HepG2 (cell line): Measurements from ENCODE around the gene ANKRD40. TPM values are rescaled to one million over a fixed set of nuclear protein-coding genes. Genes with fewer than 3 reads are reported as not detected.

ENCODE experiments used
- DMAP1 ChIP-seq: IDR thresholded peaks from 2 replicates; pipeline ENCODE4 v1.6.1; 2016
- GABPB1 ChIP-seq: IDR thresholded peaks from 2 replicates; pipeline ENCODE4 v1.6.1; 2016; ENCODE audit warnings: mild to moderate bottlenecking, missing genetic modification reagents, moderate library complexity, missing compliant biosample characterization
- HOXA3 ChIP-seq: sonication (generic); formaldehyde crosslinking; IDR thresholded peaks from 2 replicates; pipeline ENCODE4 v1.5.0; 2020; ENCODE audit warnings: missing genetic modification reagents
- ZNF331 ChIP-seq: sonication (generic); formaldehyde crosslinking; IDR thresholded peaks from 2 replicates; pipeline ENCODE4 v1.4.0; 2020; ENCODE audit warnings: missing genetic modification reagents
- ZNF354B ChIP-seq: sonication (generic); formaldehyde crosslinking; IDR thresholded peaks from 2 replicates; pipeline ENCODE4 v1.8.0; 2022; ENCODE audit warnings: mild to moderate bottlenecking, missing genetic modification reagents
- polyA plus RNA-seq, 8 experiments: library from polyadenylated mRNA; depleted of rRNA in 3 of 8; stranded (reverse) in 7 of 8; unstranded in 1 of 8; fragments of >200 nt; fragmentation: Illumina TruSeq in 4 of 8; extraction: Trizol in 4 of 8; gene quantifications; 2 replicates each; pipeline versions ENCODE4 v1.2.1 to v1.2.3, GENCODE V29; 2011 to 2016; ENCODE audit warnings: low read depth in 4 of 8, missing spikeins in 1 of 8, mixed read lengths in 1 of 8; ENCODE audit not compliant: insufficient read depth in 1 of 8
- total RNA-seq, 5 experiments: library from RNA; depleted of rRNA; stranded (reverse); fragments of >200 nt; fragmentation: Illumina TruSeq; extraction: Trizol; gene quantifications; 2 replicates each; pipeline ENCODE4 v1.2.3, GENCODE V29; 2016; ENCODE audit warnings: low read depth in 1 of 5
- TF ChIP-seq, protein P1 (sequence below): sonication (generic); formaldehyde crosslinking; IDR thresholded peaks from one replicate; pipeline ENCODE4 v1.5.1; 2020; ENCODE audit warnings: mild to moderate bottlenecking, missing genetic modification reagents; ENCODE audit errors: not compliant biosample characterization
- TF ChIP-seq, protein P2 (sequence below): sonication (generic); formaldehyde crosslinking; IDR thresholded peaks from 2 replicates; pipeline ENCODE4 v1.4.0; 2020; ENCODE audit warnings: missing genetic modification reagents
- TF ChIP-seq, protein P3 (sequence below), 2 experiments: sonication (generic) in 1 of 2; formaldehyde crosslinking in 1 of 2; IDR thresholded peaks; 2 replicates each; pipeline versions ENCODE4 v1.4.0 to v1.6.1; 2016 to 2020; ENCODE audit warnings: borderline replicate concordance in 1 of 2, low read depth in 1 of 2, mild to moderate bottlenecking in 1 of 2, missing genetic modification reagents in 1 of 2

The ANKRD40 gene
- total and polyA plus RNA-seq, 2 of the 13 experiments (the other 11 are each of a cell fraction or from before 2014, with no cell fraction given) = 35.0 to 46.4 TPM

DNA sequence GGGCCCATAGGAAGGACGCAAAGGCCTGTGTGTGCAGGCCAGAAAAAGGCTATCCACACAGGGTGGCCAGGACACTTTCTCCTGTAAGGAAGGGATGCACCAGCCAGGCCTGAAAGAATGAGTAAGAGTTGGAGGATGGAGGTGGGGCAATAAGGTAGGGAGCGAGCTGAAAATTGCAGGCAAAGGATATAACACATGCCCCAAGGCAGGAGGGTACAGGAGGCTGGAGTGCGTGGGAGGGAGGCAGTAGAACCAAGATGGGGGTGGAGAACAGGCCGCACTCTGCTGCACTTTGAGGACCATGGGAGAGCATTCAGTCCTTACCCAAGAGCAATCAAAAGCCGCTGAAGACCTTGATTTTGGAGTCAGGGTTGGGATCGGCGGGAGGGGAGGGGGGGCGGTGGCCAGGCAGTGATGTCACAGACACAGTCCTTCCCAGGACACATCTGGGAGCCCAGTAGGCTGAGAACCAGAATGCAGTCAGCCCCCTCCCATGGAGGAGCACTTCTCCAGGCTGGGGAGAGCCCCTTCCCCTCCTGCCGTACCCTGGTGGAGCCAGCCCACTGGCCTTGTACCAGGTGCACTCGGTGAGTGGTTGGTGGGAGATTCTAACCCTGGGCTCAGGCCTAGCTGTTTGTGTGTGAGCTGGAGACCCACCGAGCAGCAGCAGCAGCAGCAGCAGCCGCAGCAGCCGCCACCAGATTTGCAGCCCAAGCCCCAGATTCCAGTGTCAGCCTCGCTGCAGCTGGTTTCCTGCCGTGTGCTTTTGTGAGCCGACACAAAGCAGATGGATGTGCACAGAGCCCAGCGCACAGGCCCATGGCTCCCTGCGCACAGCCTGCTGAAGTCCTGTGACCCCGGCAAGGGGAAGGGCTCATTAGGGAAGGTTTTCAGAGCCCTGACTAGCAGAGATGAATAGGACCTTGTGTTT, 17.5 kb downstream of the ANKRD40 start (continued):
- TF ChIP-seq ZNF331 (CRISPR knock-in tag) = peak; percentile 68
- TF ChIP-seq, protein P1, sequence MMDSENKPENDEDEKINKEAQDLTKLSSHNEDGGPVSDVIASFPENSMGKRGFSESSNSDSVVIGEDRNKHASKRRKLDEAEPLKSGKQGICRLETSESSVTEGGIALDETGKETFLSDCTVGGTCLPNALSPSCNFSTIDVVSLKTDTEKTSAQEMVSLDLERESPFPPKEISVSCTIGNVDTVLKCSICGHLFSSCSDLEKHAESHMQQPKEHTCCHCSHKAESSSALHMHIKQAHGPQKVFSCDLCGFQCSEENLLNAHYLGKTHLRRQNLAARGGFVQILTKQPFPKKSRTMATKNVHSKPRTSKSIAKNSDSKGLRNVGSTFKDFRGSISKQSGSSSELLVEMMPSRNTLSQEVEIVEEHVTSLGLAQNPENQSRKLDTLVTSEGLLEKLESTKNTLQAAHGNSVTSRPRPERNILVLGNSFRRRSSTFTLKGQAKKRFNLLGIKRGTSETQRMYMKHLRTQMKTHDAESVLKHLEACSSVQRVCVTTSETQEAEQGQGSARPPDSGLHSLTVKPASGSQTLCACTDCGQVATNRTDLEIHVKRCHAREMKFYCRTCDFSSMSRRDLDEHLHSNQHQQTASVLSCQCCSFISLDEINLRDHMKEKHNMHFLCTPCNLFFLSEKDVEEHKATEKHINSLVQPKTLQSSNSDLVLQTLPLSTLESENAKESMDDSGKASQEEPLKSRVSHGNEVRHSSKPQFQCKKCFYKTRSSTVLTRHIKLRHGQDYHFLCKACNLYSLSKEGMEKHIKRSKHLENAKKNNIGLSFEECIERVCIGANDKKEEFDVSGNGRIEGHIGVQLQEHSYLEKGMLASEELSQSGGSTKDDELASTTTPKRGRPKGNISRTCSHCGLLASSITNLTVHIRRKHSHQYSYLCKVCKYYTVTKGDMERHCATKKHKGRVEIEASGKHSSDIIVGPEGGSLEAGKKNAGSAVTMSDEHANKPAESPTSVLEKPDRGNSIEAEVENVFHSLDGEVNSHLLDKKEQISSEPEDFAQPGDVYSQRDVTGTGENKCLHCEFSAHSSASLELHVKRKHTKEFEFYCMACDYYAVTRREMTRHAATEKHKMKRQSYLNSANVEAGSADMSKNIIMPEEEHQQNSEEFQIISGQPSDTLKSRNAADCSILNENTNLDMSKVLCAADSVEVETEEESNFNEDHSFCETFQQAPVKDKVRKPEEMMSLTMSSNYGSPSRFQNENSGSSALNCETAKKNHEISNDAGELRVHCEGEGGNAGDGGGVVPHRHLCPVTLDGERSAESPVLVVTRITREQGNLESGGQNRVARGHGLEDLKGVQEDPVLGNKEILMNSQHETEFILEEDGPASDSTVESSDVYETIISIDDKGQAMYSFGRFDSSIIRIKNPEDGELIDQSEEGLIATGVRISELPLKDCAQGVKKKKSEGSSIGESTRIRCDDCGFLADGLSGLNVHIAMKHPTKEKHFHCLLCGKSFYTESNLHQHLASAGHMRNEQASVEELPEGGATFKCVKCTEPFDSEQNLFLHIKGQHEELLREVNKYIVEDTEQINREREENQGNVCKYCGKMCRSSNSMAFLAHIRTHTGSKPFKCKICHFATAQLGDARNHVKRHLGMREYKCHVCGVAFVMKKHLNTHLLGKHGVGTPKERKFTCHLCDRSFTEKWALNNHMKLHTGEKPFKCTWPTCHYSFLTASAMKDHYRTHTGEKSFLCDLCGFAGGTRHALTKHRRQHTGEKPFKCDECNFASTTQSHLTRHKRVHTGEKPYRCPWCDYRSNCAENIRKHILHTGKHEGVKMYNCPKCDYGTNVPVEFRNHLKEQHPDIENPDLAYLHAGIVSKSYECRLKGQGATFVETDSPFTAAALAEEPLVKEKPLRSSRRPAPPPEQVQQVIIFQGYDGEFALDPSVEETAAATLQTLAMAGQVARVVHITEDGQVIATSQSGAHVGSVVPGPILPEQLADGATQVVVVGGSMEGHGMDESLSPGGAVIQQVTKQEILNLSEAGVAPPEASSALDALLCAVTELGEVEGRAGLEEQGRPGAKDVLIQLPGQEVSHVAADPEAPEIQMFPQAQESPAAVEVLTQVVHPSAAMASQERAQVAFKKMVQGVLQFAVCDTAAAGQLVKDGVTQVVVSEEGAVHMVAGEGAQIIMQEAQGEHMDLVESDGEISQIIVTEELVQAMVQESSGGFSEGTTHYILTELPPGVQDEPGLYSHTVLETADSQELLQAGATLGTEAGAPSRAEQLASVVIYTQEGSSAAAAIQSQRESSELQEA (CRISPR knock-in tag) = peak; percentile 41
- TF ChIP-seq, protein P2, sequence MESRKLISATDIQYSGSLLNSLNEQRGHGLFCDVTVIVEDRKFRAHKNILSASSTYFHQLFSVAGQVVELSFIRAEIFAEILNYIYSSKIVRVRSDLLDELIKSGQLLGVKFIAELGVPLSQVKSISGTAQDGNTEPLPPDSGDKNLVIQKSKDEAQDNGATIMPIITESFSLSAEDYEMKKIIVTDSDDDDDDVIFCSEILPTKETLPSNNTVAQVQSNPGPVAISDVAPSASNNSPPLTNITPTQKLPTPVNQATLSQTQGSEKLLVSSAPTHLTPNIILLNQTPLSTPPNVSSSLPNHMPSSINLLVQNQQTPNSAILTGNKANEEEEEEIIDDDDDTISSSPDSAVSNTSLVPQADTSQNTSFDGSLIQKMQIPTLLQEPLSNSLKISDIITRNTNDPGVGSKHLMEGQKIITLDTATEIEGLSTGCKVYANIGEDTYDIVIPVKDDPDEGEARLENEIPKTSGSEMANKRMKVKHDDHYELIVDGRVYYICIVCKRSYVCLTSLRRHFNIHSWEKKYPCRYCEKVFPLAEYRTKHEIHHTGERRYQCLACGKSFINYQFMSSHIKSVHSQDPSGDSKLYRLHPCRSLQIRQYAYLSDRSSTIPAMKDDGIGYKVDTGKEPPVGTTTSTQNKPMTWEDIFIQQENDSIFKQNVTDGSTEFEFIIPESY = peak; percentile 94
- TF ChIP-seq GABPB1 = peak; percentile 20; the same call in 1 of the 2 replicates
- TF ChIP-seq HOXA3 (CRISPR knock-in tag) = no peak
- TF ChIP-seq DMAP1 (CRISPR knock-in tag) = no peak
- TF ChIP-seq ZNF354B (CRISPR knock-in tag) = peak; percentile 56; the same call in 1 of the 2 replicates
- TF ChIP-seq, protein P3, sequence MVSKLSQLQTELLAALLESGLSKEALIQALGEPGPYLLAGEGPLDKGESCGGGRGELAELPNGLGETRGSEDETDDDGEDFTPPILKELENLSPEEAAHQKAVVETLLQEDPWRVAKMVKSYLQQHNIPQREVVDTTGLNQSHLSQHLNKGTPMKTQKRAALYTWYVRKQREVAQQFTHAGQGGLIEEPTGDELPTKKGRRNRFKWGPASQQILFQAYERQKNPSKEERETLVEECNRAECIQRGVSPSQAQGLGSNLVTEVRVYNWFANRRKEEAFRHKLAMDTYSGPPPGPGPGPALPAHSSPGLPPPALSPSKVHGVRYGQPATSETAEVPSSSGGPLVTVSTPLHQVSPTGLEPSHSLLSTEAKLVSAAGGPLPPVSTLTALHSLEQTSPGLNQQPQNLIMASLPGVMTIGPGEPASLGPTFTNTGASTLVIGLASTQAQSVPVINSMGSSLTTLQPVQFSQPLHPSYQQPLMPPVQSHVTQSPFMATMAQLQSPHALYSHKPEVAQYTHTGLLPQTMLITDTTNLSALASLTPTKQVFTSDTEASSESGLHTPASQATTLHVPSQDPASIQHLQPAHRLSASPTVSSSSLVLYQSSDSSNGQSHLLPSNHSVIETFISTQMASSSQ (IDR thresholded peaks at IDR 0.05; ENCODE audit: low read depth) = no peak
- TF ChIP-seq, protein P3 (CRISPR knock-in tag; IDR thresholded peaks at IDR 0.05; ENCODE audit: borderline replicate concordance) = 0 out of 2 replicates have a peak, but pooled peaks have one; percentile 21
